Epidermal melanocyte (primary cell): Measurements from ENCODE around the gene AP3S2.
A peak's percentile ranks its signal among the peaks of the same experiment; 100 is the strongest.

Experiments
- DNase-seq: peaks from one replicate; pipeline ENCODE4 v3.0.0; 2011; ENCODE audit warnings: low spot score; ENCODE audit not compliant: insufficient read length

Gene AP3S2

DNA sequence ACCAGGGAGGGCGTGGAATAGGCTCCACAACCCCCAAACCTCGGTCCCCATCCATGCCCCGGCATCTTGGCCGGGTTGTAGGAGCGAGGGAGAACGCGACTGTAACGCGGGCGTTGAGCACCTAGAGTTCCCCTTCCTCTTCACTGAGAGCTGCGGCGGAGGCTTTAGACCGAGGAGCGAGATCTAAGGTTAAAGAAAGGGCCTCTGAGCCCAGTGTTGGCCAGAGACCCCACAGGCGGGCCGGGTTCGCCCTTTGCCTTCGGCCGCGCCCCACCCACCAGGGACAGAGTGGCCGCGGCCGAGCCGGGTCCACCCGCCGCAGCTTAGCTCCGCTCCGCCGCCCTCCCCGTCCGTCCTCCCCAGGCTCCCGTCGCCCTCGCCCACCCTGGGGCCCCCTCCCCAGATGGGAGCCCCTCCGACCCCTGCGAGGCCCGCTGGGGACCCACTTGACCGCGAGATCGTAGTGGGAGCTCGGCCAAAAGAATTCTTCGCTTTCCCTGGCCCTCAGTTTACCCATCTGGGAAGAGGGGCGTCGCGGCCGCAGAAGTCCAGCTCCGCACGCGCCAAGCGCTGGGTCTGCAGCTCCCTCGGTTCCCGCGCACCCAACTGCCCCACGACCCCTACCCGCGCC lies 79.6 kb downstream of the AP3S2 start:
- no peak for DNase-seq

DNA sequence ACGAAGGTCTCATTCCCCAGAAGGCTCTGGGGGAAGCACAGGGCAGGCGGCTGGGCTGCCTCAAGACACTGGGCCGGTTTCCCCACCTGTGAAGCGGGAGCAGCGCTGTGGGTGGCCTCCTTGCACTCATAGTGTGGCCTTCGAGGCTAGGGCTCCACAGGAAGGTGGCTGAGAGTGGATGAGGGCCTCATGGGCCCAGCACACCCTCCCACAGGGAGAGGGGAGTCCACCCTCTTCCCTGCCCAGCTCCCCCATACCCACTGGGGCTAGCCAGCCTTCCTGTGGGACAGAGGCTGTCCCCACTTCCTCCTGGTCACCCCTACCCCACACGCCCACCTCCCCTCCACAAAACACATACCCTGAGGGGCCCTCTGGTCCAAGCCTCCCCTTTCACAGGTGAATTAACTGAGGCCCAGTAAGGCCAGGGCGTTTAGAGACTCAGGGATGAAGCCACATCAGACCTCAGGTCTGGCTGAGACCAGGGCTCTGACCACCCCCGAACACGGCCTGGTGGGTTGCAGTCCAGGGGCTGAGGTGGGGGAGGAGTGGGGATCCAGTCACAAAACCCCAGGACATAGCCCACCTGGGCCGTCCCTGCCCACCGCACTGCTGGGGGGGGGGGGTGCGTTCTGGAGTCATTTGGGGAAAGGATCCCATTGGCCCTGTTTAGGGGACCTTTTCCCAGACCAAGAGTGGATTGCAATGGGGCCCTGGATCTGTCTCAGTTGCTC lies 80.2 kb downstream of the AP3S2 start:
- DNase-seq: no peak

DNA sequence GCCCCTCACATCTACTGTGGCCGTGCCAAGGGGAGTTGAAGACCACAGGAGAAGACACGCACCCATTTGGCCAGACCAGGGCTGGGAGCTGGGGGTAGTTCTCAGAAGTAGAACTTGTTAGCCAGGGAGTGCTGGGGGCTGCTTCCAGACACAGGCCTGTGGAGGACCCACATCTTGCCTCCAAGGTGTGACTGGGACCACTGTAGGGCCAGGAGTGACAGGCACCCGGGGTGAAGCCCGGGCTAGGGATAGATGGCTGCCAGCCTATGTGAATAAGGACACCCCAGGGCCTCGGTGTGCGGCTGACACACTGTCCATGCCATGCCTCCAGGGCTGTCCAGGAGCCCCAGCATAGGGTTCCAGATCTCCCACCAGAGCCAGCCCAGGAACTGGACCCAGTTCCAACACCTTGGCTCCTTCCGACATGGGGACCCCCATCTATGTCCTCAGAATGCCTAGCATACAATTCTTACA lies 80.9 kb downstream of the AP3S2 start:
- DNase-seq: no peak

DNA sequence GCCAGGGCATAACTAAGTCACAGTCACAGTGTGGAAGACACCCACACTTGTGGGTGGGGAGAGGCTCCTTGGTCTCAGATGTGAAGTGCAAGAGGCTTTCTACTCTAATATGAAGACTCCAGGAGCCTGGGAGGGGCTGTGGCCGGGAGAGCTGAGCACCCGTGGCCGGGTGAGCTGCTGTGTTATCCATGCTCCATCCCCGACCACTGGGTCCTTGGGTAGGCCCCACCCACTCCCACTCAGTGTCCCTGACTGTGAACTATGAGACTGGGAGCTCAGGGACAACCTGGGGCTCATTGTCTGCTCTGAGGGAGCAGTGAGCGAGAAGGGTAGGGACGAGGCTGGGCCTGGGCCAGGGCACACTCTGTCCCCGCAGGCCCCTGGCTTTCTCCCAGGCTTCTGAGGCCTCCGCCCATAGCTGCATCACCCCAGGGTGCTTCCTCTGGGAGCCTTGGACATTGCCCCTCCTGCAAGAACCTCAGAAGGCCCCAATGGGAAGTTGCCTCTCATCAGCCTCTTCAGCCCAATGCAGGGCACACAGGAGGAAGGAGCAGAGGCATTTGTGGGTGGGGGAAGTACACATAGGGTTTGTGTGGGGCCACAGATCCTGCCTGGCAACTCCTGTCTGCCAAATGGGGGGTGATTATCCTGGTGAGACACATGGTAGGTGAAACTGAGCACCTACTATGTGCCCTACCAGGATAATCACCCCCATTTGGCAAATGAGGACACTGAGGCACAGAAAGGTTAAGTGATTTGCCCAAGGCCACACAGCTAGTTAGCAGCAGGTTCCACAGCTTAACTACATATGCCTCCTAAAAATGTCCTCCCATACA lies 81.6 kb downstream of the AP3S2 start:
- DNase-seq: peak; percentile 28

DNA sequence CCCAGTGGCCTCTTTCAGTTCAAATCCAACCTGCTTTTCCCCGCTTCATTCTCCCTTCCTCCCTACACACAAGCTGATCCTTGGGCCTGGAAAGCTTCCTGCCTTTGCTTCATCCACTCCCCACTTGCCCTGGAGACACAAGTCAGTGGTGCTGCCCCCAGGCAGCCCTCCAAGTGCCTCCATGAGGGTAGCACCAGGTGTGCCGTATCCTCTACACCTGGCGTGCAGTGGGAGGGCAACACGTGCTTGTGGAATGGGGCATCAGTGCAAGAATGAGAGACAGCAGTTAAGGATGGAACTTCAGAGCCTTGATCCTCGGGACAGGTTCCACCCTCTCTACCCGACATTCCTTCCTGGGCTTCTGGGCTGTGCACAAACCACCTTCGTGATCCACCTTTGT lies 83.0 kb downstream of the AP3S2 start:
- no peak for DNase-seq

DNA sequence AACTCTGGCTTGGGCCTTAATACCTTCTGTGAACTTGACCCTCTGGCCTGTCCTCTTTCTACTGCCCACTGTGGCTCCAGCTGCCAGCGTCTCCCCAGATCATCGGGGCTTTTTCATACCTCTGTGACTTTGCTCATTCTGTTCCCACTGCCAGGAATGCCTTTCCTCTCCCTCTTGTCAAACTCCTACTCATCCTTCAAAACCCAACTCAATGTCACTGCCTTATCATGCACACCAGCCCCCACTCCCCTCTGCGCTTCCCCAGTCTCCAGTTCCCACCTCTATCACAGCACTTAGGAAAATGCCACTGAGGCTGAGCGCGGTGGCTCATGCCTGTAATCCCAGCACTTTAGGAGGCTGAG lies 84.0 kb downstream of the AP3S2 start:
- no peak for DNase-seq

DNA sequence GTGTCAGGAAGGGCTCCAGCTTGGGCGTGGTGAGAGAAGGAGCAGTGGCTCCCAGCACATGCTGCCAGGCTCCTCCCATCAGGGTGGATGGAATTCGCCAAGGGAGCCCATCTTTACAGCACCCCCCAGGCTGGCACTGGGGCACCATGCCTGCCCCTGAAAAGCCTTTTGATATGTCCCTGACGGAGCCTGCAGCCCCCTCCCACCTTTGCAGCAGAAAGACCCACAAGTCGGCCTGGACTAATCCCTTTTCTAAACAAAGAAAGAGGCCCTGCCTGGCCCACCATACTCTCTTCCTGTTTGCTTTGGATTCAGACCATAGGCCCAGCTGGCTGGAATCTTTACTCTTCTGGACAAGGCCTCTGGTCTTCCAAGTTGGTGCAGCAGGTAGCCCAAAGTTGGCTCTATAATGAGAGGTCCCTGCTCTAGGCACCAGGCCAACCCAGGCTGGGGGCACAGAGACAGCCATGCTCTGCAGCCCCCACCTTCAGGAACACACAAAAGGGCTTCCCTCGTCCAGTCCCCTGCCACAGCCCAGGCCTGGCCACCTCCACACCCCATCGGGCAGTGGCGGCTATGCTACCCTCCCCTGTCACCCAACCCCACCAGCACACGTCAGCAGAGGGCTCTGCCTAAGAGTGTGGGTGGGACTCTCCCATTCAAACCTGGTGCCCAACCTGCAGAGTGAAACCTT lies 84.6 kb downstream of the AP3S2 start:
- DNase-seq: no peak

DNA sequence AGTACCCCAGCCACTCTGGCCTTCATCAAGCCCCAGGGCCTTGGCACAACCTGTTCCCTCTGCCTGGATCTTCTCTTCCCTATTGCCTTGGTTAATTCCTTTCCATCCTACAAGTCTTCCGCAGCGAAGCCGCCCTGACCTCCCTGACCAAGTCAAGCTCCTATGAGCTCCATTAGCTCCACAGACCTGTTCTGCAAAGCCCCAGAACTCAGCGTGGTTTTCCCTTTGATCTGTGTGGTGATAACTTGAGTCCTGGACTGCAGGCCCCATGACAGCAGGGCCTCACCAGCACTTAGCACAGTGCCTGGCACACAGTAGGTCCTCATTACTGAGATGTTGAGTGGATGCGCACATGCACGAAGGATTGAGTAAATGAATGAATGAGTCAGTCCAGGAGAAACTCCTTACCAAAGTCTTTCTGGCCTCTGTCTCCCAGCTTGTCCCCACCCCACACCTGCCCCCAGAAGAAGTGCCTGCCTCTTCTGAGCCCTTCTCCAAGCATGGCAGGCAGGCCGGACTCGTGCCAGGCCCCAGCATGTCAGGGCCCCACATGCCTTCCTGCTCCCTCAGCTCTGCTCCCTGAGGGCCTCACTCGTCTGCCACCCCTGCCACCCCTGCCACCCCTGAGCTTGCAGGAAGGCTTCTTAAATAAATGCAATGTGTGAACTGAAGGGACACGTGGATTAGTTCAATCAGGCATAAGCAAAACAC lies 85.5 kb downstream of the AP3S2 start:
- DNase-seq: no peak

DNA sequence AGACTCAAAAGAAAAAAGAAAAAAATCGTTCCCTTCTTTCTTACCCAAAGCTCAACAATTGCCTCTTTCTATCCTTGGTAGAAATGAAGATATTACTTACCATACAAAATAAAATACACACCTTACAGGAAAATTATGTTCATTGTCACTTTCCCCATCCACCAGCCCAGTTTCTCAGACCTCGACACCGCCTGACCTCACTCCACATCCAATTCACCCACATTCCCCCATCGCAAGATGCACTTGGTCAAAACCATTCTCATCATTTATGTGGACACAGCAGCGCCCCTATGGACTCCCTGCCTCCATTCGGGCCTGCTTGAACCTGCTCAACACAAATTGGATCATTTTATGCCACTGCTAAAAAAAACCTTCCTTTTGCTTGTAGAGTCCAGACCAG lies 86.1 kb downstream of the AP3S2 start:
- DNase-seq: no peak

DNA sequence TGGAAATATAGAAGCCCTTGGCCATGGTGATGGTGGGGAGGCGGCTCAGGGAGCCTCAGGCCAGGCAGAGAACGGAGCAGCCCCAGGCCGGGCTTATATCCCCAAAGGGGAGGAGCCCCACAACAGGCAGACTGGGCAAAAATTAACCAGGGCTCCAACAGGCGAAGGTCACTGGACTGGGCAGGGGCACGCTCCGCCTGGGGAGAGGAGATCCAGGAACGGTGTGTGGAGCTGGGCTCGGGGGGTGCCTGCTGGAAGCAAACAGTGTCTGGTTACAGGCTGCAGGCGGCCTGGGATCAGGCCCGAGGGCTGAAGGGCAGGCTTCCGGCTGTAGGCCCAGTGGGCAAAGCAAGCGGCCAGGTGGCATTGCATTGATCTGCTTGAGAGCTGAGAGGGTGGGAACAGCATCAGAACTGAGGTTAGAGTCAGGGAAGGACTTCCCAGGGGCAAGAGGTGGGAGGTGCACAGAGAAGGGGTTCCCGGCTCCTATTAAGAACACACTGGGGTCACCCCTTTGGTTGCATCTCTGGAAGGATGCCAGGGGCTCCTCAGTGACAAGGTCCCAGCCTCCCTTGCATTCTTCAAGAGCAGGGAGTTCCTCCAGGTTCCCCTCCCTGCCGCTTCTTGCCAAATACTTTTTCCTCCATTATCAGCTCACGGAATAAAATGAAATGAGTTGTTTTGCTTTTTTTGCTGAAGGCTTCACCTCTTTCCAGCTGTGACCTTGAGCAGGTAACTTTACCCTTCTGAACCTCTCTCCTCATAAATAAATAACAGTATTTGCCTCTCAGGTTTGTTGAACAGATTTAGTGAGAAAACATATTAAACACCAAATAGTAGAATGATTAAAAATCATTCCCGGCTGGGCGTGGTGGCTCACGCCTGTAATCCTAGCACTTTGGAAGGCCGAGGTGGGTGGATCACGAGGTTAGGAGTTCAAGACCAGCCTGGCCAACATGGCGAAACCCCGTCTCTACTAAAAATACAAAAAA lies 86.9 kb downstream of the AP3S2 start:
- no peak for DNase-seq

DNA sequence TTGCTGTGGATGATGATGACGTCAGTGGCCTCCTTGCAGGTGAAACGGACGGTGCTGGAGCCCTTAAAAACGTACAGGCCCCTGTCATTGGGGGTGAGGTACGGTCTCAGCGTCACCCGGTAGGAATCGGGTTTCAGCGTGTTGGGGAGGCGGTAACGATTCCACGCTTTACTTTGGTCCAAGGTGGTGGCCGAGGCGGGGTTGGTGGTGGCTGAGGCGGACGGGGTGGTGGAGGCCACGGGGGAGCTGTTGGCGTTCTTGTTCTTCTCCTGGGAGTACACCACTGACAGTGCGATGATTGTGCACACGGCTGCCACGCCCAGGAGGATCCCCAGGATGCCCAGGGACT lies 87.6 kb downstream of the AP3S2 start:
- no peak for DNase-seq

DNA sequence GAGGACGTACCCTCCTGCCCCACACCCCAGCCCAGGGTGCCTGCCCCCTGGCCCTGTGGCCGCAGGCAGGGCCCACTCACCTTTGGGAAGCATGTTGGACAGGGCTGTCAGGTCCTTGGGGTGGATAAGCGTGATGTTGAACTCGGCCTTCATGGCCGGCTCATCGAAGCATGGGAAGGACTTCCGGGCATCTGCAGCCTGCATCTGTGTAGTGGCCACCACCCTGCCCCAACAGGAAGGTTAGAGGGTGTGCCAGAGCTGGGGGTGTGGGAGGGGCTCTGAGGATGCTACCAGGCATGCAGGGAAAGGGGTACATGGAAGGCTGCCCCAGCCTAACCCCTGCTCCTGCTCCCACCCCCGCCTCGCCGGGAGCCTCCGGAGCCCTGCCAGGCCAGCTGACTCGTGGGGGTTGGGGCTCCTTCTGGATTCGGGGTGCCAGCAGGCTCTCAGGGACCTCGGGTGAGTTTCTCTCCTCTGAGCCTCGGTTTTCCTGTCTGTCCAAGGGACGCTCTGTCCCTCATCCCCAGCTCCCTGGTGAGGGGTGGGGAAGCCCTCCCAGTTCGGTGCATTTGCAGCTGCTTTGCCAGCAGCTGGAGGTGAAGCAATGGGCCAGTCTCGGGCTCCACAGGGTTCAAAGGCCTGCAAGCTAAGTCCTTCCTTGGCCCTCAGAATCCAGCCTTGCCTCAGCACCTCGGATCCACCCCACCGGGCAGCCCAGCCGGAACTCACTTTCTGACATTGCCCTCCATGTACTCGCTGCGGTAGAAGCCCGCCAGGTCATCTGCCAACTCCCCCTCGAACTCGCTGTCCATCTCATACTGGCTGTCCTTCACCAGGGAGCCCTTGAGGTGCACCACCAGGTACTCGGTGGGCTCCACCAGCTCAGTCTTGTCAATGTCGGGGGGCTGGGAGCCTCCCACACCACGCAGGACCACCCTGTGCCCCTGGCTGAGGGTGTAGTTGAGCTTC lies 88.3 kb downstream of the AP3S2 start:
- DNase-seq: no peak

DNA sequence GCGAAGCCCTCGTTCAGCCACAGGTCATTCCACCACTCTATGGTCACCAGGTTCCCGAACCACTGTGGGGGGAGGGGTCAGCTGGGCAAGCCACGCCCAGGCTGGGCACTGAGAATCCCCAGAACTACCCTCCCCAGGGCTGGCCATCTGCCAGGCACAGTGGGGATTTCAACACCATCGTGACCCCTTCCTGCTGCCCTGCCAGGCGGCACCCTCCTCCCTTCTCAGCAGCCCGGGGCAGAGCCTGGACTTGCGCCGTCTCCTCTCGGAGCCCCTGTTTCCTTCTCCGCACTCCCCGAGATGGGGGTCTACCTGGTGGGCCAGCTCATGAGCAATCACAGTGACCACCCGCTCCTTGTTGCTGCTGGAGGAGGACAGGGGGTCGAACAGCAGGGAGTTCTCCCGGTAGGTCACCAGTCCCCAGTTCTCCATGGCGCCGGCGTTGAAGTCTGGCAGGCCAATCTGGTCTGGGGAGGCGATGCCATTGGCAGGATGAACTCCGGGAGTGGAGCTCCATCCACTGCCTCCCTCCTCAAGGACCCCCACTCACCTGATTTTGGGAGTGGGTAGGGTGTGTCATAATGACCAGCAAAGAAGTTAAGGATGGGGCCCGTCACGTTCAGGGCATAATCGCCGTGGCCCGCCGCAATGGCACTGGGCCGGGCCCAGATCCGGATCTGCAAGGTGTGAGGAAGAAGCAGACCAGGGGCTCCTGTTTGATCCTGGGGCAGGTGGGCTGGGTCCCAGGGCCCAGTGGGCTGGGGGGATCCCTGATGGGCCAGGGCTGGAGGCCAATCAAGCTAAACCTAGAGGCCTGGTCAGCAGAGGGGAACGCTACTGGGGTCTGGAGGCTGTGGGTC lies 89.6 kb downstream of the AP3S2 start:
- DNase-seq: no peak

DNA sequence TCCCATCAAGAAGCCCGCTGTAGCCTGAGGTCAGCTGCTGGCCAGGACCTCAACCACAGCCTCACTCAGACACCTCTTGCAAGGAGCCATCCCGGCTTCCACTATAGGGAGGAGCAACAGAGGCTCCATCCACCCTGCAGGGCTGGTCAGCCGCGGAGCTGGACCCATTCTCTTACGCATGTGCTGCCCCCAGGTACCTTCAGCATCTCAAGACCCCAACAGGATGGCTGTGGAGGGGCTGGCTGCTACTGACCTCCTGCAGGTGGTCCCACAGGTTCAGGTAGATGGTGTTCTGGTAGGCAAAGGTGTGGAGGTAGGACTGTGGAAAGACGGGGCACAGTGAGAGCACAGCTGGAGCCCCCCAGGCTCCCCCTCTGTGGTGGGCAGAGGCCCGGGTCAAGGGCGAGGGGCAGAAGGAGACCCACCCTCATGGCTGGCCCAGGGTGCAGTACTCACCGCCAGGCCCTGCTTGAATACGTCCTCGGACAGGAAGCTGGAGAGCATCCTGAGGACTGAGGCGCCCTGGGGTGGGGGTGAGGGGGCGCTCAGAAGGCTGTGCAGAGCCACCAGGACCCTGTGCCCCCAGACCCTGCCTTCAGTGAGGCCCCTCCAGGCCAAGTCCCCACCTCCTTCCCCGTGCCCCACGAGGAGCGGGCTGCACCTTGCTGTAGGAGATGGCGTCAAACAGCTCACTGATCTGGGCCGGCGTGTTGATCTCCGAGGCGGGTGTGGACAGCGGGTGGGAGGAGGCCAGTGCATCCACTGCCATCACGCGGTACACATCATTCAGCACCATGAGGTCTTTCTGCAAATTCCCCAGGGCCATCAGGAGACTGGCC lies 90.6 kb downstream of the AP3S2 start:
- DNase-seq: no peak

DNA sequence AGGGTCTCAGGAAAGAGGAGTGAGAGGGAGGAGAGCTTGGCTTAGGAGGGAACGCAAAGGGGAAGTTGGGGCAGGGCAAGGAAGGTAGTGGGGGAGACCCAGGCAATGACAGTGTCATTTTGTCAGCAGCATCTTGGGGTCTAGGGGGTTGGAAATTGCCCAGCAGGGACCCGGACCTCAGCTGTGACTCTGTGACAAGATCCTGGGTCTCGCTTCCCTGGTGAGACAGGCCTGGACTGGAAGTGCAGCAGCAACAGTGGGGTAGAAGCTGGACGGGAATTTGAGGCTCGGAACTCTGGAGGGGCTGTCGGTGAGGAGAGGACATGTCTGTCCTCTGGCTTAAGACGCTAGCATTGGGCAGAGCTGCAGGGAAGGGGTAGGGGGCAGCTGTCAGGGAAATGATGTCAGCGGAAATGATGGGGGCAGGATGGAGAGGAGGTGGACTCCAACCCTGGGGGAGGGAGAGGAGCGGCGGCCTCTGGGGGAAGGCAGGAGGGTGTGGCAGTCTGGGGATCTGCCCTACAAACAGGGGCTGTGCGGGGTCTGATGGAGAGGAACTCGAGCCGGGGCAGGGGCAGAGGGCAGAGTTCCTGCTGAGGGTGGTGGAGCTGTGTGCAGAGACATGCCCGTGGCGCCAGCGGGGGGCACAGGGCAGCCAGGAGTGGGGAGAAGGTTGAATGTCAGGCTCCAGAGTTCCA lies 91.4 kb downstream of the AP3S2 start:
- DNase-seq: no peak

DNA sequence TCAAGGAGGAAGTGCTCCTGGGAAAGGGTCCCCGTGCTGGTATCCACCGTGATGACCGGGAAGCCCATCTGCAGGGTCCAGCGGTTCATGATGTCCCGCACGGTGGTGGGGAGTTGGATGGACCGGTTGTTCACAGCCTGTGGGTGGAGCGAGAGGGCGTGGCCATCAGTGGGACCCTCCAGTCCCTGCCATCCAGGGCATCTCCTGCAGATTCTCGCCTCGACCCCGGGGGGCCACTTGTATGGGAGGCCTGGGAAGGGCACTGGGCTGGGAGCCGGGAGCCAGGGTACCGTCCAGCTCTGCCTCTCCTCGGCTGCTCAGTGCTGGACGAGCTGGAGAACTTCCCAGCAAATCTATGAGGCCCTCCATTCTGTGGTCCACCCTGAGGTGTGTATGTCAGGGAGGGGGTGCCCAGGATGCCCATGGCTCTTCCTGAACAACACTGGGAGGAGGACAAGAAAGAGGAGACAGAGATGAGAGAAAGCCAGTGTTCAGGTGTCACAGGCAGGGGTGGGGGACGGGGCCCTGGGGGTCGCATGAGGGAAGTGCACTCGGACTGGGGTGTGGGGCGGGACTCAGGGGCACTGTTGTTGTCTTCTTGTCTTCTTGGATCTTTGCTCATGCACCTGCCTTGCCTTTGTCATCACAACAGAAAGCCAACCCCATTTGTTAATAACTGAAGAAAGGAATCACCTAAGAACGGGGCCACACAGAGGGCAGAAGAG lies 92.2 kb downstream of the AP3S2 start:
- no peak for DNase-seq
